ENCODE data around the gene BCAR3. TPM values are rescaled to one million over a fixed set of nuclear protein-coding genes. Genes with fewer than 3 reads are reported as not detected.
A peak's percentile ranks its signal among the peaks of the same experiment; 100 is the strongest.
"Not testable (repeated sequence)": the region's sequence is repeated elsewhere in the genome, so short reads cannot be mapped to it uniquely, and the experiment has no call there.

BCAR3 gene
- total RNA-seq, 1 donor from 2014 or later: 18.5 TPM

DNA sequence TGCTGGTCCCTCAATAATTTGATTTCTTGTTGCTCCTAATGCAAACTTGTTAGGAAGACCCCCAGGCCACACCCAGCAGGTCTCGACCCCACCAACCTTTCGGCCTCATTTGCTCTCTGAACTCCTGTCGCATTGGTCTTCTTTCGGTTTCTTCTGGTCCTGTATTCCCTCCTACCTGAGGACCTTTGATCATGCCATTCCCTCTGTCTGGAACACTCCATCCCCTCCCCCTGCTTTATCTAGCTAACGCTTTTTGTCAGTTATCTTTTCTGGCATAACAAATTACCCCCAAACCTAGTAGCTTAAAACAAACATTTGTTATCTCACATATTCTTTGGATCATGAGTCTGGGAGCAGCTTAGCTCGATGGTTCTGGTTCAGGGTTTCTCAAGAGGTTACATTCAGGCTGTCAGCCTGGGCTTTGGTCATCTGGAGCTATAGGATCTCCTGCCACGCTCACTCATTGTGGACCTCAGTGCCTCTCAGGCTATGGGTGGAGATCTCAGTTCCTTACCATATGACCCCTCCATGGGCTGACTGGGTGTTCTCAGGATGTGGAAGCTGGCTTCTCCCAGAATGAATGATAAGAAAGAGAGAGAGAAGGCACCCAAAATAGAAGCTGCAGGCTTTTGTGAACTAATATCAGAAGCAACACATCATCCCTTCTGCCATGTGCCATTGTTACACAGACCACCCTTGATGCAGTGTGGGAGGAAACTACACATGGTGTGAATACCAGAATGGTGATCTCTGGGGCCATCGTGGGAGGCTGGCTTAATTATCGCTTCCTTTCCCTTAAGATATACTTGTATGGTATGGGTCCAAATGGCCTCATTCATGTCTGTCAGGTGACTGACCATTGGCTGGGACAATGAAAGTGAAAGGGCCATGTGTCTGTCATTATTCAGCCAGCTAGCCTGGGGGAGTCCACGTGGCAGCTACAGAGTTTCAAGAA is 29.1 kb upstream of the BCAR3 start:
- ATAC-seq (ENCODE audit: poor library complexity) (no peak), DNase-seq (no peak)
- intact Hi-C loops (cut with DNase I): no loop called here

DNA sequence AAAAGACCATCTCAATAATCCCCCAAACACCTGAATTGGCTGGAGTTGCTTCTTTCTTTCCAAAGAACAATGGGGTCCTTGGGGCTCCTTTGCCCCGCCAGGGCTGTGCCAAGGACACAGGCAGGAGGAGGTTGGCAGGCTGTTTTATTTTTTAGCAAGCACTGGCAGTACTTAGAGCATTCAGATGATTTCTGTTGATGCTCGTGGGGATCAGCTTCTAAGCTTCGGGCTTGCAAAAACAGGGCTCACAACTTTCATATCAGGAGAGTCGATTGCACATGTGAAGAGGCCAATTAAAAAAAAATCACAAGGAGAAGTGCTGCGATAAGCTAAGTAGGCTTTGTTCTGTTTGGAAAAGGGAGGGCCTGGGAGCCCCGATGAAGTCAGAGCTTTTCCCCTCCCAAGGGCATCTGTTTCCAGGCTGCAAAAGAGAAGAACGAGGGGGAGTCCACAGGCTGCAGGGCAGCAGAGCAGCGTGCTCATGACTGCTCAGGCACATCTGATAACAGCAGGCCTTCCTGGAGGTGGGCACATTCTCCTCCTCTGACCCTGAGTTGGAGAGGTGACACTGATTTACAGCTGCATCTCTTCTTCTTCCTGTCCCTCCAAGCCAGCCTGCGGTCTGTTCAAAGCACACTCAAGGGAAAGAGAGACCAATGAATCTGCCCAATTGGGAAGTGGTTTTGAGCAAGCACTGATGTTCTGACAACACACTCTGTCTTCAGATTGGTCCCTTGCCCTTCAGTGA is 27.3 kb upstream of the BCAR3 start:
- intact Hi-C loops (cut with DNase I): no loop called here
- peak; percentile 57 for DNase-seq
- peak; percentile 92 for ATAC-seq (ENCODE audit: poor library complexity)

DNA sequence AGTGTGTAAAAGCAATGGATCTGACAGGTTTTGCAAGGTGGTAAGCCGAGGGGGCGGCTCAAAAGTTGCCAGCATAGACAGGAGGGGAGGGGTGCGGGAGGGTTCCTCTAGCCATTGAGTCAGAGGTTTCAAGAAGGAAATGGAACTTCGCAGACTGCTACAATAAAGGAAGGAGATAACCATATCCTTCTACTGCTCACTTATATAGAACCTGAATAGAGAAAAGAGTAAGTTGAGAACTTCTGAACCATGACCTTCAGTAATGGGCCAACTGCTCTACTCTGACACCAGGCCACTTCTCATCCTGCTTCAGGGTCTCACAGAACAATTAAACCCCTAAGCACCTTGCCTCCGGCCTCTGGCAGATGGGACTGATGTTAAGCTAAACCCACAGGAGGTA is 26.3 kb upstream of the BCAR3 start:
- DNase-seq: no peak
- no peak for ATAC-seq (ENCODE audit: poor library complexity)
- intact Hi-C loops (cut with DNase I): no loop called here

- ATAC-seq (ENCODE audit: poor library complexity): no peak
- intact Hi-C loops (cut with DNase I): no loop called here
- DNase-seq: no peak
Measured at GRCh38 chr1:93705892-93706500, 24.4 kb upstream of the BCAR3 start.

- ATAC-seq (ENCODE audit: poor library complexity) (no peak), DNase-seq (no peak)
- intact Hi-C loops (cut with DNase I): no loop called here
Measured at GRCh38 chr1:93704052-93704451, 22.4 kb upstream of the BCAR3 start.

- no peak for DNase-seq
- intact Hi-C loops (cut with DNase I): no loop called here
- no peak for ATAC-seq (ENCODE audit: poor library complexity)
Measured at GRCh38 chr1:93703643-93704042, 22.0 kb upstream of the BCAR3 start.

GRCh38 chr1:93702828-93703183 is 21.2 kb upstream of the BCAR3 start:
- DNase-seq (no peak), ATAC-seq (ENCODE audit: poor library complexity) (peak; percentile 42)
- intact Hi-C loops (cut with DNase I): no loop called here

- intact Hi-C loops (cut with DNase I): no loop called here
- peak; percentile 64 for DNase-seq
- ATAC-seq (ENCODE audit: poor library complexity): peak; percentile 94
Measured at GRCh38 chr1:93702111-93702827, 20.6 kb upstream of the BCAR3 start.

- ATAC-seq (ENCODE audit: poor library complexity): peak; percentile 3
- DNase-seq: no peak
- intact Hi-C loops (cut with DNase I): no loop called here
Measured at GRCh38 chr1:93701629-93702028, 20.0 kb upstream of the BCAR3 start.

DNA sequence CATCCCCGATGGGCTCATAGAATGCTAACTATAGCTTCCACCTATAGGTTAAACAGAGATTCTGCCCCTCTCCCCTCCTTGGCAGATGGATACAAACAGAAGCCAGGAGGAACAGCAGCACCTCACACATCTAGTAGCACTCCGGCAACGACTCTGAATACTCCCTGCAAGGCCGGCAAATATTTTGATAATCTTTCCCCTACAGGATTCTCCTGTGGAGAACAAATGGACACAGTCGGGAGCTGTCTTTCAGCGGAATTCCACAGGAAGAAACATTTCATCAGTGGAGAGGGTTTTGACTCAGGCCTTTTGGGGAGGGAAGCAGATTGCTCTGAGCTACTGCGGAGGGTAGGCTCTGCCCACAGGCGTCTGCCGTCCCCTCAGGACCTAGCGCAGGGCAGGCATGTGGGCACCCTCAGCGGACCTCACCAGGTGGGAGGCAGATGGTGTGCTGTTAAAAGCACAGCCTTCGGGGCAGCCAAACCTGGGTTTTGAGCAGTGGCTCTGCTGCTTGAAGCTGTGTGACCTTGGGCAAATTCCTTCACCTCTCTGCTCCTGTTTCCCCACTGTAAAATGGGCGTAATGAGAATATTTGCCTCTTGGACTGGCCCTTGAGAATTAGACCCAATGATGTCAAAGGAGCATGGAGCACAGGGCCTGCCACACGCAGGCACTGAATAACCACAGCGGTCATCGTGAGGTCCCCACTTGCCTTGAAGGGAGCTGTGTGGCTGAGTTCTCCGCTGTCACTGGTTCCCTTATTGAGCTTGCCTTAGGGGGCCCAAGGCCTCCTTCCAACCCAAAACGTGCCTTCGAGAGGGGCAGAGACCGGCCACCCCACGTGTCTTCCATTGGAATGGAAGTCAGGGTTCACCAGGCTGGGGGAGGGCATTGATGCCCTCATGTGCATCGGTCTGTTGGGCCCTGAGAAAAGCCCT is 19.2 kb upstream of the BCAR3 start:
- DNase-seq (no peak), ATAC-seq (ENCODE audit: poor library complexity) (no peak)
- intact Hi-C loops (cut with DNase I): no loop called here

DNA sequence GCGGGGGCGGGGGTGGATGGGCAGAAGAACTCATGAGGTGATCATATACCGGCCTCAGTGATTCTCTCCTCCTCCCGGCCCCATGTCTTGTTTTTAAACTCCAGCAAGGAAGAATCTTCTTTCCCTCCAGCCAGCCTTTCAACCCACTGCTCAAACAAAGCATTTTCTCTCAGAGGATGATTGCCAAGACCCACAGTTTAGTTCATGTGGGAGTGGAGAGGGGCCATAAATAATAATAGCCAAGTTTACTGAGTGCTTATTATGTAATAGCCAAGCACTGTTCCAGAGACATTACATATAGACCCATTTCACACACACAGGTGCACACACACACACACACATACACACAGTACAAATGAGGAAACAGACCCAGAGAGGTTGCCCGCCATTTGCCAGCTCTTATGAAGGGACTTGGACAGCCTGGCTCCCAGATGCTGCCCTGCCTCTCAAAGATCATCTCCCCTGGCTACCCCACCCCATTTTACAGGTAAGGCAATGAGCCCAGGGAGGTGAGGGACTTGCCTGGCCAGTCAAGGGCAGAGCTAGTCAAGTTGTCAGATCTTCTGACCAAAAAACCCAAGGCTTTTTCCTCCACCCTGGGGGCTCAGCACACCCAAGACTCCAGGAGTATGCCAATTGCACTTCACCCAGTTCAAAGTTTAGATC is 18.0 kb upstream of the BCAR3 start:
- intact Hi-C loops (cut with DNase I): no loop called here
- no peak for DNase-seq
- no peak for ATAC-seq (ENCODE audit: poor library complexity)

- ATAC-seq (ENCODE audit: poor library complexity) (no peak), DNase-seq (no peak)
- intact Hi-C loops (cut with DNase I): no loop called here
Measured at GRCh38 chr1:93699049-93699384, 17.4 kb upstream of the BCAR3 start.

GRCh38 chr1:93698329-93699048 is 16.9 kb upstream of the BCAR3 start:
- intact Hi-C loops (cut with DNase I): no loop called here
- ATAC-seq (ENCODE audit: poor library complexity) (no peak), DNase-seq (no peak)

DNA sequence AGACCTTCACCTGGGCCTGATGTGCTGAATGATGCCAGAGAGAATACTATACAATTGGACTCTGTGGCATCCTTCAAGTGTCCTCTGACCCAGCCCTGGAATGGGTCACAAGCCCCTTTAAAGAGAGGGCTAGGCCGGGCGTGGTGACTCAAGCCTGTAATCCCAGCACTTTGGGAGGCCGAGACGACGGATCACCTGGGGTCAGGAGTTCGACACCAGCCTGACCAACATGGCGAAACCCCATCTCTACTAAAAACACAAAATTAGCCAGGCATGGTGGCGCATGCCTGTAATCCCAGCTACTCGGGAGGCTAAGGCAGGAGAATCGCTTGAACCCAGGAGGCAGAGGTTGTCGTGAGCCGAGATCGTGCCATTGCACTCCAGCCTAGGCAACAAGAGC is 15.9 kb upstream of the BCAR3 start:
- intact Hi-C loops (cut with DNase I); ATAC-seq (ENCODE audit: poor library complexity); DNase-seq: not testable (repeated sequence)

- ATAC-seq (ENCODE audit: poor library complexity) (no peak), DNase-seq (no peak)
- intact Hi-C loops (cut with DNase I): no loop called here
Measured at GRCh38 chr1:93695411-93696005, 13.9 kb upstream of the BCAR3 start.

GRCh38 chr1:93694819-93695218 is 13.2 kb upstream of the BCAR3 start:
- intact Hi-C loops (cut with DNase I): no loop called here
- no peak for DNase-seq
- ATAC-seq (ENCODE audit: poor library complexity): no peak

- intact Hi-C loops (cut with DNase I): no loop called here
- no peak for DNase-seq
- peak; percentile 37 for ATAC-seq (ENCODE audit: poor library complexity)
Measured at GRCh38 chr1:93694039-93694438, 12.4 kb upstream of the BCAR3 start.
